ENCODE data around the gene TBX4. TPM values are rescaled to one million over a fixed set of nuclear protein-coding genes. Genes with fewer than 3 reads are reported as not detected.

TBX4 gene
- total RNA-seq, 4 donors from 2014 or later: 1.1 to 4.7 TPM; not detected in 2

DNA sequence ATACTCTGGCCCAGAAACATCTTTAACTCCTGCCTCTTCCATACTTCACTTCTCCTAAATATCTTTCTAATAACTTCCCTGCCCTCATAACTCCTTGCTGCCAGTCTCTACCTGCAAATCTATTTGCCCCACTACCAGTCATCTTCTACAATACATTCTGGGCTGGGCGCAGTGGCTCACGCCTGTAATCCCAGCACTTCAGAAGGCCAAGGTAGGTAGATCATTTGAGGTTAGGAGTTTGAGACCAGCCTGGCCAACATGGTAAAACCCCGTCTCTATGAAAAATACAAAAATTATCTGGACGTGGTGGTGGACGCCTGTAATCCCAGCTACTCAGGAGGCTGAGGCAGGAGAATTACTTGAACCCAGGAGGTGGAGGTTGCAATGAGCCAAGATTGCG is 10.7 kb upstream of the TBX4 start:
- TF ChIP-seq, protein P1, sequence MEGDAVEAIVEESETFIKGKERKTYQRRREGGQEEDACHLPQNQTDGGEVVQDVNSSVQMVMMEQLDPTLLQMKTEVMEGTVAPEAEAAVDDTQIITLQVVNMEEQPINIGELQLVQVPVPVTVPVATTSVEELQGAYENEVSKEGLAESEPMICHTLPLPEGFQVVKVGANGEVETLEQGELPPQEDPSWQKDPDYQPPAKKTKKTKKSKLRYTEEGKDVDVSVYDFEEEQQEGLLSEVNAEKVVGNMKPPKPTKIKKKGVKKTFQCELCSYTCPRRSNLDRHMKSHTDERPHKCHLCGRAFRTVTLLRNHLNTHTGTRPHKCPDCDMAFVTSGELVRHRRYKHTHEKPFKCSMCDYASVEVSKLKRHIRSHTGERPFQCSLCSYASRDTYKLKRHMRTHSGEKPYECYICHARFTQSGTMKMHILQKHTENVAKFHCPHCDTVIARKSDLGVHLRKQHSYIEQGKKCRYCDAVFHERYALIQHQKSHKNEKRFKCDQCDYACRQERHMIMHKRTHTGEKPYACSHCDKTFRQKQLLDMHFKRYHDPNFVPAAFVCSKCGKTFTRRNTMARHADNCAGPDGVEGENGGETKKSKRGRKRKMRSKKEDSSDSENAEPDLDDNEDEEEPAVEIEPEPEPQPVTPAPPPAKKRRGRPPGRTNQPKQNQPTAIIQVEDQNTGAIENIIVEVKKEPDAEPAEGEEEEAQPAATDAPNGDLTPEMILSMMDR (IDR thresholded peaks at IDR 0.05; ENCODE audit: low read depth): peak; percentile 51

DNA sequence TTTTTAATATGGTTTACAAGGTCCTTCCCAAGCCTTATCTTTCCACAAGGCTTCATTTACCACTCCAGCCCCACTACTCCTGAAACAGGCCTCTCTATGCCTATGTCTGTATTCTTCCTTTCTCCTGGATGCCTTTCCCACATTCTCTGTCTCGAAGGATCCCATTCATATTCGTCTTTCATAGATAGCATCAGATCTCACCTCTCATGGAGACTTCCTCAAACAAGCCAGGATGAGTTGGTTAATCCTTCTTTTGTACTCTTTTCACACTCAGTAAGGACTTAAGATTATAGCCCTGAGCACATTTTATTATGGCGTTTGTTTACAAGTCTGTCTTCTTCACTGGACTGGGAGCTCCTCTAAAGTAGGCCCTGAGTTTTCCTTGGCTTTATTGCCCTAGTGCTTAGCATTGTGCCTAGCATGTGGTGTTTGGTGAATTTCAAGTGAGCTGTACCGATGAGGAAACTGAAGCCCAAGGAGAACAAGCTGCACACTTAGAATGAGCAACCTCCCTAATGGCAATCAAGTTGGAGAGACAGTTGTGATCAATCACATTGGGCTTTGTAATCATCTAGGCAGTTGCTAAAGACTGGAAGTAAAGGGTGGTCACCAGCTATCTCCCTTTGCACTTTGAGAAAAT is 10.0 kb upstream of the TBX4 start:
- TF ChIP-seq, protein P1 (IDR thresholded peaks at IDR 0.05; ENCODE audit: low read depth): peak; percentile 95

DNA sequence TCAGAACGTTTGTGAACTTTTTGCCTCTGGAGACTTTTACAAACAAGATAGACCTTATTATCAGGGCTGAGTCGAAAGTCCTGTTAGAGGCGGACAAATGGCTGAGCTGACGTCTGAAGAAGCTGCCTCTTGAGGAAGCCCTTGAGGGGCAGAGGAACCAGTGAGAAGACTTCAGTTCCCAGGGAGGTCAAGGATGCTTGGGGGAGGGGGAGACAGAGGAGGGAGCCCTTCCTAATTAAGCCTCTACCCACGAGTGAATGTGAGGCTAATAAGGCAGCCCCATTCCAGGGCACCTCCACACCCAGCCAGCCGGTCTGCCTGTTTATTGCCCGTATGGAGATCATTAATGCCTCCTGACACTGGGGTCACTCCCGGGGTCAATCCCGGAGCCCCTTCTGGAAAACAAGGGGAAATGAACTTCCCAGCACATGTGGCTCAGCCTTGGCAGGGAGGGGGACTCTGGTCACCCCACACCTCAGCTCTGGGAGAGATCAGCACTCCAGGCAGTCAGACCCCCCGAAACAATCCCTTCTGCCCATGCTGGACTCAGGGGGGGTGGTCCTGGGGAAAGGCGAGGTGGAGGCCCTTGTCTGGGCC is 9.2 kb upstream of the TBX4 start:
- TF ChIP-seq, protein P1 (IDR thresholded peaks at IDR 0.05; ENCODE audit: low read depth): no peak

DNA sequence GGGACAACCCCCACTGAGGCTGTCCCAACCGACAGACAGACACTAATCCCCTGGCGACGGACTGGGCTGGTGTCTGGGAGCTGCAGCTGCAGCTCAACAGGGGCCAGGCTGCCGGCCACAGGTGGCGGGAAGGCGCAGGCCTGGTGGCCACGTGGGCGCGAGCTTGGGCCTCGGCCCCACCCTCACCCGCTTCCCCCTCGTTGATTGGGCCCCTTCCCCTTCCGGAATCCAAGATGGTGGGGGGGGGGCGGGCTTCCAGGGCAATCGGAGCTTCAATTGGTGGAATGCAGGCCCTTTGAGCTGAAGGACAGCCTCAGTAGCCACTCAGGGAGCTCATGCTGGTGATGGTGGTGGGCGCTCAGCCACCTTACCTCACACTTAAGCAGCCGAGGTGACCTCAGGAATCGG is 8.7 kb upstream of the TBX4 start:
- TF ChIP-seq, protein P1 (IDR thresholded peaks at IDR 0.05; ENCODE audit: low read depth): no peak

DNA sequence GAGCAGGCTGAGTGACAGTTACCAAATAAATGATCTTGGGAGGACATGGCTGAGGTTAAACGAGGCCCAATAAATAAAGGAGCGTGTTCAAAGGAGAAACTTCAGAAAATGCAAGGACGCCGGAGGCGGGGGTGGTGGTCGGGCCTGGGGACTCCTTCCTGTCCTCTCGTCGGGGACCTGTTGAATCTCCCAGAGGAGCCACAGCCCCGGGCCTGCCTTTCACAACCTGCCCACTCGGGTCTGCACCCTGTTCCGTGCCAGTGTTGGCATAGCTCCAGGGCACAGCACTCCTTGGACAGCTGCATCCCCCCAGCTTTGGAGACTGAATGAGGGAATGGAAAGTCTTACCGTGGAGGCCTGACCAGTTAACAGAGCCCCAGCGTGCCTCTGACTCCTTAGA is 8.1 kb upstream of the TBX4 start:
- TF ChIP-seq, protein P1 (IDR thresholded peaks at IDR 0.05; ENCODE audit: low read depth): peak; percentile 47

DNA sequence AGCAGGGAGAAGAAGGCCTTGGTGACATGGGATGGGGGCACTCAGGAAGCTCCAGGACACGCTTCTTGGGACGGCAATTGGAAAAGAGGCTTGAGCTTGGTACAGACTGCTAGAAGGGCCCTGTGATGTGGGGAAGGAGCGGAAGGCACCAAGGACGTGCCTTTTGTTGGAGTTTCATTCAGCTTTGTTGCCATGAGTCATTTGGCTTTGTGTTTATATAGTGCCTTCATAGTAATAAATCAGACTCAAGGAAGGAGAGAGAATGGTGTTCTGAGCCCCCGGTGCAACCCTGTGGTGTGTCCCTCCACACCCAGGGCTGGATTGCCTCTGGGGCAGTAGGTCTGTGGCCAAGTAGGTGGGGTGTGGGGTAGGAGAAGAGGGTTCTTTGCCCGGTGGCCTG is 7.4 kb upstream of the TBX4 start:
- TF ChIP-seq, protein P1 (IDR thresholded peaks at IDR 0.05; ENCODE audit: low read depth): no peak

DNA sequence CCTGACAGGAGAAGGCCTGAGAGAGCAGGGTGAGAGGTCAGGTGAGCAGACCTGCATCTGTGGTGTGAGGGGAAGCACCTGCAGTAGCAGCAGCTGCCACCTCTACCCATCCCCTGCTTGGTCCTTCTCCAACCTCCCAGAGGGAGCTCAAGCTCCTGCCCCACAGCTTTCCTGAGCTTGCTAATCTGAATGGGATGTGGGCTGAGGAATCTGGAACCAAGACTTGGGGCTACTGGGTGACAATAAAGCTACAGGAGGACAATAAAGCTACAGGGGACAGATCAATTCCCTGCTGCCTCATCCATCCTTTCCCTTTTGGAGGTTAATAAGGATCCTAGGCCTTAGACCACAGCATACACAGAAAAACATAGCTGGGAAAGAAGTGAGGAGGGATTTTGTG is 4.9 kb upstream of the TBX4 start:
- TF ChIP-seq, protein P1 (IDR thresholded peaks at IDR 0.05; ENCODE audit: low read depth): no peak
